Medulla oblongata (tissue), 1 donor: Measurements from ENCODE around the gene C2orf81.
A peak's percentile ranks its signal among the peaks of the same experiment; 100 is the strongest.
"Not testable (repeated sequence)": the region's sequence is repeated elsewhere in the genome, so short reads cannot be mapped to it uniquely, and the experiment has no call there.

Source experiments
- DNase-seq: peaks from one replicate; pipeline ENCODE4 v3.0.0-alpha.2; 2015; ENCODE audit errors: extremely low spot score

The C2orf81 gene

GRCh38 chr2:74442483-74443297 is 21.3 kb upstream of the C2orf81 start:
- DNase-seq: not testable (repeated sequence)

GRCh38 chr2:74441690-74442482 is 20.5 kb upstream of the C2orf81 start, which contains the start of gene RTKN:
Gene RTKN, minus strand, starts transcription at chr2:74441937. Its CDS starts 121 bp downstream, at chr2:74441816.
- no peak for DNase-seq

- no peak for DNase-seq
These were observed 19.8 kb upstream of the C2orf81 start for GRCh38 chr2:74441170-74441689.

- peak; percentile 91 for DNase-seq
These were observed 19.2 kb upstream of the C2orf81 start for GRCh38 chr2:74440378-74441169.

DNA sequence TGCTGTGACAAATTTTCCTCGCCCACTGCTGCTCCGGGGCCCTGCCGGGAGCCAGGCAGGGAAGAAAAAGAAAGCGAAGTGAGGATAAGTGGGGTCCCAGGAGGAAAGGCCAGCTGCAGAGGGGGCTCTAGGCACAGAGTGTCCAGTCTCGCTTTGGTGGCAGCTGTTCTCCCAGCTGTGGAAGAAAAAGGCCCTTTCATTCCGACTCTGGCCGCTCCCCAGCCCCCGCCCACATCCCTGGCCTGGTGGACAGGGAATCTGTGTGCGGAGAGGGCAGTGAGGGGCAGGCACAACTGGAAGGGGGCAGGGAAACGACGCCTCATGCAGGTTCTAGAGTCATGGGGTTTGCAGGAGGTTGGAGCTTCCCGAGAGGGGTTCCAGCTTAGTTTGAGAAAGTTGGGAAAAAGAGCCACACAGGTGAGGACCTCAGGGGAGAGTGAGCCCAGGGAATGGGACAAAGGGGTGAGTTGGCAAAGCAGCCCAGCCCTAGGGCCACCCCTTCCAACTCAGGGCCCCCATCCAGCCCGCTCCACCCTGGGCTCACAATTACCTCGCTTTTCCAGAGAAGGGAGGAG is 18.5 kb upstream of the C2orf81 start:
- peak; percentile 95 for DNase-seq

GRCh38 chr2:74439373-74439772 is 18.0 kb upstream of the C2orf81 start:
- peak; percentile 26 for DNase-seq

DNA sequence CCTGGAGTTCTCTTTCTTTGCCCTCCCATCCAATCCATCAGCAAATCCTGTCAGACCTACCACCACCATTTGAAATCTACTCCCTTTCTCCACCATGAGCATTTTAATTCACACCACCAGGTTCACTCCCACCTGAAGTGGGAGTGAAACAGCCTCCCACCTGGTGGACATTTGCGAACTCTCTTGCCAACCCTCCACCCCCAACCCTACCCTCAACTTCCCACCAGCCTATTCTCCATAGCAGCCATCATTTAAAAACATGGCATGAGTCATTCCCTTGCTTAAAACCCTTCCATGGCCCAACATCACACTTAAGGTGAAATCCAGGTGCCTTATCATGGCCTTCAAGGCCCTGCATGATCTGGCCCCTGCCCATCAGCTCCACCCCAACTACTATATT is 16.8 kb upstream of the C2orf81 start:
- DNase-seq: no peak

GRCh38 chr2:74436848-74437695 is 15.7 kb upstream of the C2orf81 start:
- DNase-seq: no peak

DNA sequence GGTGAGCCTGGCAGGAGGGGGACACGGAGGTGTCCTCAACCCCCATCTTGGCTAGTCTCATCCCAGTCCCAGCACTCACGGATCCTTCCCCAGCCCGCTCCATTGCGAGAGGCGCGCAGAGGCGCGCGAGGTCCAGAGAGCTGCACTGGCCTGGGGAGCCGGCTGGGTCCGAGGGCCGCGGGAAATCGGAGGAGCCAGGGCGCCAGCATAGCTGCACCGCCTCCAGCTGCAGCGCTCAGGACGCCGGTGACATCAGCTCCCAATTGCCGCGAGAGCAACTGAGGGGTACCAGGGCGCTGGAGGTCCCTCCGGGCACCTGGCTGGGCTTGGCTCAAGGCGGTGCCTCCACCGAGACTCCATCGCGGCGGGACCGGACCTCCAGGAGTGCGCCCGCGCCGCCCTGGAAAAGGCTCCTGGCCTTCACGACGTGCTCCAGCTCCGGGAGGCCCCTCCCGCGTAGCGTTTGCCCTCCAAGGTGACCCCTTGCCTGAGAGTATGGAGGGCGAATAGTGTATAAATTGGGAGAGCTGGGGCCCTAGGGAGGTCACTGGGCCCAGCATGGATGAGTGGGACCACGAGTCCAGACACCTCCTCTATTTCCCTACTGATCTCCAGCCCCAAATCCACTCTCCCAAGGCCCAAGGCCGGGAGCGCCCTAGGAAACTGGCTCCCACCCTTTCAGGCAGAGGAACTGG is 14.8 kb upstream of the C2orf81 start:
- DNase-seq: no peak

DNA sequence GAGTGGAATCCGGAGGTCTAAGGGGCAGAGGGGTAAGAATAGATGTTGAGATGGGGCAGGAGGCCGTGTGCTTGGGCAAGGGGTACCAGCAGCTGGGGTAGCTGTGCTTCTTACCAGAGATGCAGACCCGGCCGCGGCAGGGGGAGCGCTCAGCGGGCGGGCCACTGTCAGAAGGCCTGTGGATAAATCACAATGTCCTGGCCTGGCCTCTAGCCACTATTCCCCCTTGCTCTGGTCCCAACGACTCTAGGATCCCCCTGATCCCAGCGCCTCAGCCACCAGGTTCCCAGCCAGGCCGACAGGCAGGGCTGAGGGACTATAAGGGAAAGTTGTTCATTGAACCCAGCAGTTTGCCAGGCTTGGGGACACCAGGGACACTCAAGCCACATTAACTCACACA is 9.1 kb upstream of the C2orf81 start:
- DNase-seq: no peak

DNA sequence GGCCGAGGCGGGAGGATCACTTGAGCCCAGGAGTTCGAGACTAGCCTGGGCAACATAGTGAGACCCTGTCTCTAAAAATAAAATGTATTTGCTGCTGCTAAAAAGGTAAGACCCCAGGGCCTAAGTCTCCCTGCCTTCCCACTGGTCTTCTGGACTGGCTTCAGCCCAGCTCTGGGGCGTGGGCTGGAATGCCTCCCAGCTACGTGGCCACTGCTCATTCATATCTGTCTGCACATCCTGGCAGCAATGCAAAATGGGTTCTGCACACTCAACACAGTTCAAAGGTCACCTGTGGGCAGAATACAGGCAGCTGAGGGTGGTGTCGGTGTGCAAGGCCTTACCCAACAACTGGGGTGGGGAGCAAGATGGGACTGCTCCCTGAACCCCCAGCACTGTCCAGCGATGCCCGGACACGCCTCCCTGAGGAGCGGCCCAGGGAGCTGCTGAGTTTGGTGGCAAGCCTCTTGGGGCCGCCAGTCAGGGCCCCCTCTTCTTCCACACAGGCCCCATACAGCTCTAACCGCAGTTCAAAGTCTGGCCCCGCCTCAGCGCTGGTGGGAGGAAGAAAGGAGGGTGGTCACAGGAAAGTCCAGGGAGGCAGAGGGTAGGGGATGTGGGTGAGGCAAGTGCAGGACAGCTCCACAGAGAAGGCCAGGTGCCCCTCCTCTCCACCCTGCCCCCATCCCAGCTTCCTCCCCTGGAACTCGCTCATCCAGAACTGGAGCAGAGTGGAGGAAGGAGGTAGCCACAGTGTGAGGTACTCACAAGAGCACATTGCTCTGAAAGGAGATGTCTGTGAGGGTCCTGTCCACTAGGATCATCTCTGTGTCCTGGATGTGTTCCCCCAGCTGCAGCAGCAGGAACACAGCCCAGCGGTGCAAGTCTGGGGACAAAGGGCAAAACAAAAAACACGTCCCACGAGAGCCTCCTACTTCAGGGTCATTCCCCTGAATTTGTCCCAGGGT is 8.3 kb upstream of the C2orf81 start:
- DNase-seq: no peak

DNA sequence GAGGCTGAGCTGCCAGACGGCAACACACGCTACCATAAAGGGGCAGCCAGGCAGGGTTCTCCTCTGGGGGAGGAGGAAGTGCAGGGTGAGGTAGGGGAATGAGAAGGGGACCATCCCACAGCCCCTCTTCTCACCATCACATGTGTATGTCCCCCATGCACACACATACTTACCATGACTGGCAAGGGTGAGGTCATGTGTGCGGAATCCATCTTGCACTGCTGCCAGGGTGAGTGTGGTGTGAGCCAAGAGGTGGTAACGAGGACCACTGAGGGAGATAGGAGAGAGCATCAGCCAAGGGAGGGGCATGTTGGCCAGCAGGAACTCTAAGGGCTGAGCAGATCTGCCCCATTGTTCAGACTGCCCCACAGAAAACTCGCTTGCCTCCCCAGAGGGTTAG is 7.3 kb upstream of the C2orf81 start:
- DNase-seq: no peak

DNA sequence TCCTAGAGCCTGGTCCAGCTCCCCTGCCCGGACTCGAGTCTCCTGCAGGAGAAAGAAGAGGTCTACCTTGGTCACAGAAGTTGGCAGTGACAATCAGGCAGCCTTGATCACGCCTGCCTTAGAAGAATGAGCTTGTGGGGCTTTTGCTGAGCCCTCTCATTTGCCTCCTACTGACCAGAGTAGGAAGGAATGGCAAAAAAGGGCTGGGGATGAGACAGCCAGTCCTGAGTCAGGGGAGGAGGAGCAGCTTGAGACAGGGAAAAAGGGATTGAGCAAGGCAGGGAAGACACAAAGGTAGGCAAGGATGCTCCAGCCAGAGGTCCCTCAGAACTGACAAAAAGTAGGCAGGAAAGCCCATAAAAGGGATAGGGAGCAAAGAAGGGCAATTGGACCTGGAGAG is 6.1 kb upstream of the C2orf81 start:
- DNase-seq: no peak

- no peak for DNase-seq
These were observed 4.9 kb upstream of the C2orf81 start for GRCh38 chr2:74426181-74426758.

GRCh38 chr2:74425523-74425922 is 4.1 kb upstream of the C2orf81 start:
- DNase-seq: no peak

DNA sequence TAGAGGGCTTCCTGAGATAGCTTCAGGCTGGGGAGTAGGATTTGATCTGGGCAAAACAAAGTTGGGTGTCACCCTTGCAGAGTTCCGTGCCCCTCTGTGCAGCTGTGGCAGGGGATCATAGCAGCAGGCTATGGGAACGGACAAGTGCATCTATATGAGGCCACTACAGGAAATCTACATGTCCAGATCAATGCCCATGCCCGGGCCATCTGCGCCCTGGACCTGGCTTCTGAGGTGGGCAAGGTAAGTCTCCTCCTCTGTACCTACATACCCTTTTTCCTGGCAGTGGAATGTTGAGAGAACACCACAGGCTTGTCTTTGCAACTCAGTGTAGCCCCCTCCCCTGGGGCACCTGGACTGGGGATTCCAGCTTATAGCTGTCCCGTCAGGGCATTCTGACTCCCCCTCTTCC is 3.6 kb upstream of the C2orf81 start:
- DNase-seq: no peak

- DNase-seq: no peak
These were observed 2.9 kb upstream of the C2orf81 start for GRCh38 chr2:74424139-74424992.
